Measurements from ENCODE around the gene KANK3. TPM values are rescaled to one million over a fixed set of nuclear protein-coding genes. Genes with fewer than 3 reads are reported as not detected.
A peak's percentile ranks its signal among the peaks of the same experiment; 100 is the strongest.

The KANK3 gene
- total RNA-seq = 10 to 100 TPM in 1 of 4 donors, 1 to 10 TPM in 3; 3.0 to 16.5 (median 7.8) TPM

- H3K9me3 ChIP-seq = no peaks in the 10 kb centered on the region
- H3K4me1 ChIP-seq = peaks cover 0 to 12% (median 2%) of the 10 kb centered on the region in 4 donors
- no peaks in the 10 kb centered on the region for H3K36me3 ChIP-seq
- DNase-seq = peak; percentile 85 to 97 (median 93)
- H3K27me3 ChIP-seq = peaks cover 0 to 3% of the 10 kb centered on the region in 2 donors
- H3K4me3 ChIP-seq = peak within 1 kb of the TSS; percentile 28 to 62 (median 49)
- H3K27ac ChIP-seq = peak within 1 kb of the TSS; percentile 47 to 74 (median 66)
- TF ChIP-seq CTCF (IDR thresholded peaks at IDR 0.05) = peak in 2 of 6 experiments; percentile 16 to 21
- TF ChIP-seq POLR2A (IDR thresholded peaks at IDR 0.05) = no peak
These were observed at the start of gene KANK3 for GRCh38 chr19:8342684-8343482. Gene KANK3, minus strand, starts transcription at chr19:8343262. Its CDS starts 5,434 bp downstream, at chr19:8337828.

GRCh38 chr19:8392017-8392591, 49.0 kb upstream of the KANK3 start:
- DNase-seq = no peak
- Histone ChIP-seq H3K27me3 (no peaks in the 10 kb centered on the region), H3K9me3 (no peaks in the 10 kb centered on the region), H3K4me3 (no peak overlapping the region), H3K27ac (peak overlapping the region; percentile 15 to 100 (median 98)), H3K4me1 (peaks cover 0 to 55% (median 5%) of the 10 kb centered on the region in 4 donors), H3K36me3 (peaks cover 0 to 5% (median 0%) of the 10 kb centered on the region in 3 donors)
- TF ChIP-seq POLR2A (IDR thresholded peaks at IDR 0.05) = no peak
- no peak for TF ChIP-seq CTCF (IDR thresholded peaks at IDR 0.05)

- Histone ChIP-seq H3K4me1 (peaks cover 0 to 48% (median 4%) of the 10 kb centered on the region in 4 donors), H3K36me3 (peaks cover 0 to 5% (median 0%) of the 10 kb centered on the region in 3 donors), H3K4me3 (peak overlapping the region in 3 of 4 donors; percentile 68 to 100 (median 97)), H3K9me3 (peaks cover 0 to 3% (median 0%) of the 10 kb centered on the region in 4 donors), H3K27me3 (no peaks in the 10 kb centered on the region), H3K27ac (peak overlapping the region; percentile 15 to 100 (median 98))
- TF ChIP-seq CTCF (IDR thresholded peaks at IDR 0.05) (no peak), POLR2A (IDR thresholded peaks at IDR 0.05) (no peak)
- DNase-seq = no peak
These were observed 48.3 kb upstream of the KANK3 start for GRCh38 chr19:8391198-8392016.

GRCh38 chr19:8390617-8390981, 47.5 kb upstream of the KANK3 start:
- no peaks in the 10 kb centered on the region for H3K27me3 ChIP-seq
- H3K27ac ChIP-seq = peak overlapping the region; percentile 97 to 100 (median 100)
- no peak for TF ChIP-seq POLR2A (IDR thresholded peaks at IDR 0.05)
- TF ChIP-seq CTCF (IDR thresholded peaks at IDR 0.05) = no peak
- peaks cover 0 to 3% (median 0%) of the 10 kb centered on the region in 4 donors for H3K9me3 ChIP-seq
- peaks cover 0 to under 1% (median 0%) of the 10 kb centered on the region in 3 donors for H3K36me3 ChIP-seq
- H3K4me1 ChIP-seq = peaks cover 0 to 44% (median 4%) of the 10 kb centered on the region in 4 donors
- H3K4me3 ChIP-seq = peak overlapping the region; percentile 68 to 100 (median 98)
- peak; percentile 93 to 99 (median 97) for DNase-seq

Measured in Peyer's patch (tissue), 4 donors.